ENCODE data around the gene MYO5C. TPM values are rescaled to one million over a fixed set of nuclear protein-coding genes. Genes with fewer than 3 reads are reported as not detected.

The MYO5C gene
- total RNA-seq, 1 donor from 2014 or later = 2.1 TPM

Small RNA genes lying within 50 kb of the gene (microRNA-seq; reads per million reads assigned to microRNA genes)
- gene MIR1266 (ENCODE audit: borderline number of aligned reads) = not detected

Other genes starting within 250 kb of the MYO5C start
- not detected for gene BCL2L10, start 183.0 kb downstream of the MYO5C start, total RNA-seq
- gene GNB5, start 104.4 kb downstream of the MYO5C start, total RNA-seq = 10.1 TPM
- gene MYO5A, start 233.1 kb upstream of the MYO5C start, total RNA-seq = 6.7 TPM

All from left ventricle myocardium superior (tissue), 1 donor.